Mesodermal cell (in vitro differentiated cells): Measurements from ENCODE around the gene SLC16A3.
A peak's percentile ranks its signal among the peaks of the same experiment; 100 is the strongest.

Experiments
- H3K27ac ChIP-seq: 2 replicates; pipeline ENCODE4 v1.7.0; 2013; ENCODE audit warnings: mild to moderate bottlenecking, low read depth, low read length, moderate library complexity; ENCODE audit not compliant: severe bottlenecking
- H3K36me3 ChIP-seq: 2 replicates; pipeline ENCODE4 v1.7.1; 2013; ENCODE audit warnings: mild to moderate bottlenecking, low read length, moderate library complexity; ENCODE audit not compliant: control insufficient read depth, insufficient read depth
- H3K4me1 ChIP-seq: one replicate; pipeline ENCODE4 v1.7.1; 2013; ENCODE audit warnings: mild to moderate bottlenecking, low read length; ENCODE audit not compliant: insufficient read depth, control insufficient read depth, poor library complexity, severe bottlenecking
- H3K4me3 ChIP-seq: 2 replicates; pipeline ENCODE4 v1.7.0; 2013; ENCODE audit warnings: low read length, control low read depth, mild to moderate bottlenecking; ENCODE audit not compliant: insufficient read depth, poor library complexity, severe bottlenecking; ENCODE audit errors: extremely low read depth
- H3K9me3 ChIP-seq: 2 replicates; pipeline ENCODE4 v1.7.1; 2013; ENCODE audit warnings: mild to moderate bottlenecking, low read length, moderate library complexity; ENCODE audit not compliant: control insufficient read depth
- WGBS, 2 experiments: methylation state at CpG; one replicate each; pipeline ENCODE4 v1.1.5; 2013; ENCODE audit warnings: missing lambda C conversion rate in 2 of 2; ENCODE audit not compliant: insufficient coverage in 2 of 2; 5-methylcytosine and 5-hydroxymethylcytosine counted together

The SLC16A3 gene

GRCh38 chr17:82244413-82245133 lies 15.7 kb downstream of the SLC16A3 start:
- Histone ChIP-seq H3K27ac (no peak overlapping the region), H3K4me3 (no peak overlapping the region), H3K9me3 (no peaks in the 10 kb centered on the region), H3K36me3 (peaks cover 86% of the 10 kb centered on the region), H3K4me1 (peaks cover 35% of the 10 kb centered on the region)
- 93 to 94% methylated on average over 39 of the region's 39 CpGs for WGBS, 2 experiments

- Histone ChIP-seq H3K4me3 (no peak overlapping the region), H3K27ac (no peak overlapping the region), H3K36me3 (peaks cover 86% of the 10 kb centered on the region), H3K9me3 (no peaks in the 10 kb centered on the region), H3K4me1 (peaks cover 35% of the 10 kb centered on the region)
- 96 to 97% methylated on average over 39 to 47 of the region's 47 CpGs for WGBS, 2 experiments
Measured at GRCh38 chr17:82245134-82246039, 16.5 kb downstream of the SLC16A3 start.

GRCh38 chr17:82246040-82246364 lies 17.2 kb downstream of the SLC16A3 start:
- H3K9me3 ChIP-seq = no peaks in the 10 kb centered on the region
- whole genome bisulfite sequencing, 2 experiments = 93 to 97% methylated on average over 5 of the region's 5 CpGs
- no peak overlapping the region for H3K27ac ChIP-seq
- H3K4me3 ChIP-seq = no peak overlapping the region
- H3K4me1 ChIP-seq = peaks cover 32% of the 10 kb centered on the region
- peaks cover 87% of the 10 kb centered on the region for H3K36me3 ChIP-seq

- Histone ChIP-seq H3K36me3 (peaks cover 93% of the 10 kb centered on the region), H3K9me3 (no peaks in the 10 kb centered on the region), H3K4me3 (no peak overlapping the region), H3K4me1 (peaks cover 28% of the 10 kb centered on the region), H3K27ac (peak overlapping the region; percentile 36)
- WGBS, 2 experiments = 97% methylated on average over 24 to 27 of the region's 27 CpGs
Measured at GRCh38 chr17:82246365-82247181, 17.7 kb downstream of the SLC16A3 start.

- no peaks in the 10 kb centered on the region for H3K9me3 ChIP-seq
- peaks cover 21% of the 10 kb centered on the region for H3K4me1 ChIP-seq
- peaks cover 99% of the 10 kb centered on the region for H3K36me3 ChIP-seq
- WGBS, 2 experiments = 94 to 96% methylated on average over 17 to 21 of the region's 22 CpGs
- H3K27ac ChIP-seq = peak overlapping the region; percentile 29
- H3K4me3 ChIP-seq = no peak overlapping the region
Measured at GRCh38 chr17:82247182-82247823, 18.5 kb downstream of the SLC16A3 start.

- 95 to 96% methylated on average over 24 to 25 of the region's 28 CpGs for WGBS, 2 experiments
- Histone ChIP-seq H3K4me3 (no peak overlapping the region), H3K27ac (no peak overlapping the region), H3K4me1 (peaks cover 19% of the 10 kb centered on the region), H3K9me3 (no peaks in the 10 kb centered on the region), H3K36me3 (peaks cover 99% of the 10 kb centered on the region)
Measured at GRCh38 chr17:82247856-82248671, 19.2 kb downstream of the SLC16A3 start.

GRCh38 chr17:82248815-82249674 lies 20.2 kb downstream of the SLC16A3 start:
- H3K4me3 ChIP-seq = no peak overlapping the region
- 95 to 98% methylated on average over 44 to 52 of the region's 54 CpGs for WGBS, 2 experiments
- H3K9me3 ChIP-seq = no peaks in the 10 kb centered on the region
- H3K27ac ChIP-seq = no peak overlapping the region
- peaks cover 96% of the 10 kb centered on the region for H3K36me3 ChIP-seq
- peaks cover 16% of the 10 kb centered on the region for H3K4me1 ChIP-seq

- Histone ChIP-seq H3K4me3 (no peak overlapping the region), H3K27ac (no peak overlapping the region), H3K36me3 (peaks cover 90% of the 10 kb centered on the region), H3K4me1 (peaks cover 16% of the 10 kb centered on the region), H3K9me3 (no peaks in the 10 kb centered on the region)
- WGBS, 2 experiments = 95 to 97% methylated on average over 33 of the region's 33 CpGs
Measured at GRCh38 chr17:82249896-82250581, 21.2 kb downstream of the SLC16A3 start.
